NOMO-1 treated with dmso at 0.1 percent for 144 hours (cell line): ENCODE data around the gene NAB2.
"Not testable (repeated sequence)": the region's sequence is repeated elsewhere in the genome, so short reads cannot be mapped to it uniquely, and the experiment has no call there.

Experiments
- DNase-seq: peaks from one replicate; lab custom pipeline; 2025; ENCODE audit not compliant: unreplicated experiment; lab: John Stamatoyannopoulos, UW

The NAB2 gene

GRCh38 chr12:57066245-57066644 is 22.7 kb upstream of the NAB2 start:
- no peak for DNase-seq

- DNase-seq = peak; percentile 92
Measured at GRCh38 chr12:57069523-57069922, 19.4 kb upstream of the NAB2 start.

- no peak for DNase-seq
Measured at GRCh38 chr12:57072661-57073060, 16.3 kb upstream of the NAB2 start.

GRCh38 chr12:57073566-57074450 is 15.1 kb upstream of the NAB2 start:
- DNase-seq = not testable (repeated sequence)

GRCh38 chr12:57078519-57079404 is 10.2 kb upstream of the NAB2 start, which contains the start of gene NEMP1:
NEMP1 (minus strand) TSS chr12:57078791; CDS start chr12:57078745, 46 bp downstream.
- peak; percentile 100 for DNase-seq

GRCh38 chr12:57079821-57080220 is 9.1 kb upstream of the NAB2 start:
- DNase-seq = no peak

- DNase-seq = no peak
Measured at GRCh38 chr12:57080855-57081254, 8.1 kb upstream of the NAB2 start.

GRCh38 chr12:57085999-57086492 is 2.9 kb upstream of the NAB2 start:
- DNase-seq = no peak

GRCh38 chr12:57086493-57087009 is 2.4 kb upstream of the NAB2 start:
- DNase-seq = no peak

GRCh38 chr12:57087010-57087690 is 1.8 kb upstream of the NAB2 start:
- DNase-seq = peak; percentile 41

GRCh38 chr12:57087691-57088353 is 1.1 kb upstream of the NAB2 start:
- peak; percentile 52 for DNase-seq

GRCh38 chr12:57089271-57090245 is 644 bp downstream of the NAB2 start:
- DNase-seq = peak; percentile 39

- no peak for DNase-seq
Measured at GRCh38 chr12:57090490-57090889, 1.6 kb downstream of the NAB2 start.

- DNase-seq = no peak
Measured at GRCh38 chr12:57090924-57091637, 2.2 kb downstream of the NAB2 start.

GRCh38 chr12:57091638-57092528 is 3.0 kb downstream of the NAB2 start:
- no peak for DNase-seq

GRCh38 chr12:57092529-57092862 is 3.6 kb downstream of the NAB2 start:
- DNase-seq = no peak

GRCh38 chr12:57092876-57093414 is 4.0 kb downstream of the NAB2 start:
- no peak for DNase-seq
